Embryonic facial prominence (tissue), 1 donor: ENCODE data around the gene NCAPG2.

Experiments used
- DNase-seq: peaks from one replicate; pipeline ENCODE4 v3.0.0-alpha.2; 2016; ENCODE audit errors: extremely low spot score

Gene NCAPG2

DNA sequence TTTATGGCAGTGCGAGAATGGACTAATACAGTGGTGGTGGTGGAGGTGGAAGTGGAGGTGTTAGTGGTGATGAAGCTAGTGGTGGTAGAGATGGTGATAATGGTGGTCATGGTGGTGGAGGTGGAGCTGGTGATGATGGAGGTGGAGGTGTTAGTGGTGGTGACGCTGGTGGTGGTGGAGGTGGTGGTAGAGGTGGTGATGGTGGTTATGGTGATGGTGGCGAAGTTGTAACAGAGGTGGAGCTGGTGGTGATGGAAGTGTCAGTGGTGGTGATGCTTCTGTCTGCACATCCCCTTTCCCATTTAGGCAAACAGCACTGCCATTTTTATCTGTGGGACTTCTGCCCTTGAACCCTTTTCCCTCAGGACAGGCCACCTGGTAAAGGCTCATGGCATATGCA lies 109.5 kb downstream of the NCAPG2 start:
- DNase-seq: no peak

DNA sequence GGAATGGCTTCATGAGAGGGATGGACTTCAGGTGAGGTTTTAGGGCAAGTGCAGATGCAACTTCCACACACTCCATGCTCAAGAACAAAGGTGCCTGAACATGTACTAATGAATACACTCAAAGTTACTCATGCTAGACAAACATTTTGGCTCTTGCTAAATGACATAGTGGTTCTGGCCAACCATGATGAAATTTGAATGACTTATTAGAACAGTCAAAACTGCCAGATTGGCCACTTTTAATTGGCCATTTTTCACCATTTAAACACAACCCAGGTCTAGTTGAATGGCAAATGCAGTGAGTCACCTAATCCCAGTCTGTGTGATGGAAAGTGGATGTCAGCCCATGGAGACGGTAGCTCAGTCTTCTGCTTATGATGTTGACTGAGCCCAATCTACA lies 112.1 kb downstream of the NCAPG2 start:
- DNase-seq: no peak

DNA sequence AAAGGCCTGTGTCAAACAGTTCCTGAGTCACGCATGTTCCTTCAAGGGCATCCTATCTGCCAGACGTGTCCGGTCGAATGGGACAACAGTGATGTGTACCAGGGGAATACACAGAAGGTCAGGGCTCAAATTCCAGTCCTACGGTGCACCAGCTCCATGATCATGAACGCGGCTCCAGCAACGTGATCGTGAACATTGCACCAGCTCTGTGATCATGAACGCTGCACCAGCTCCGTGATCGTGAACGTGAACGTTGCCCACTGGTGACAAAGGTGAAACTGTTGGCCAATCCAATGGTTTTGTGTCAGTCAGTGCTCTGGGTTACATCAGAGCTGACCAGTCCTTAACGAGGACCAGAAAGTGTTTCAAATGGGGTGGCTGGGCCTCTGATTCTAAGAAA lies 112.7 kb downstream of the NCAPG2 start:
- DNase-seq: no peak

DNA sequence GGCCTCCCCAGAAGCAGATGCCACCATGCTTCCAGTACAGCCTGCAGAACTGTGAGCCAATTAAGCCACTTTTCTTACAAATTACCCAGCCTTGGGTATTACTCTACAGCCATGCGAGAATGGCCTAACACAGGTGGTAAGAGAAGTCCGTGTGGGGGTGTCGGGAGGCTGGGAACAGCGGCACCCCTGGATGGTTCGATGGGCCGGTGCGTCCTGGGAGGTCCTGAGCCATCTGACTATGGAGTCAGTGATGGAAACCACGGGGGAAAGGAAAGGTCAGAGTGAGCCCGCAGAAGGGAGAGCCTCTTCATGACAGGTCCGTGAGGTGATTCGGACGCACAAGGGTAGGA lies 114.4 kb downstream of the NCAPG2 start:
- DNase-seq: no peak

DNA sequence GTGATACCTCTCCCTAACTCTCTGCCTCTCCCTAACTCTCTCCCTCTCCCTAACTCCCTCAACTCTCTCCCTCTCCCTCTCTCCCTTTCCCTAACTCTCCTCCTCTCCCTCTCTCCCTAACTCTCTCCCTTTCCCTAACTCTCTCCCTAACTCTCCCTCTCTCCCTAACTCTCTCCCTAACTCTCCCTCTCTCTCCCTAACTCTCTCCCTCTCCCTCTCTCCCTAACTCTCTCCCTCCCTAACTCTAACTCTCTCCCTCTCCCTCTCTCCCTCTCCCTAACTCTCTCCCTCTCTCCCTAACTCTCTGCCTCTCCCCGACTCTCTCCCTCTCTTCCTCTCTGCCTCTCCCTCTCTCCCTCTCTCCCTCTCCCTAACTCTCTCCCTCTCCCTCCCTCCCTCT lies 115.0 kb downstream of the NCAPG2 start:
- no peak for DNase-seq

DNA sequence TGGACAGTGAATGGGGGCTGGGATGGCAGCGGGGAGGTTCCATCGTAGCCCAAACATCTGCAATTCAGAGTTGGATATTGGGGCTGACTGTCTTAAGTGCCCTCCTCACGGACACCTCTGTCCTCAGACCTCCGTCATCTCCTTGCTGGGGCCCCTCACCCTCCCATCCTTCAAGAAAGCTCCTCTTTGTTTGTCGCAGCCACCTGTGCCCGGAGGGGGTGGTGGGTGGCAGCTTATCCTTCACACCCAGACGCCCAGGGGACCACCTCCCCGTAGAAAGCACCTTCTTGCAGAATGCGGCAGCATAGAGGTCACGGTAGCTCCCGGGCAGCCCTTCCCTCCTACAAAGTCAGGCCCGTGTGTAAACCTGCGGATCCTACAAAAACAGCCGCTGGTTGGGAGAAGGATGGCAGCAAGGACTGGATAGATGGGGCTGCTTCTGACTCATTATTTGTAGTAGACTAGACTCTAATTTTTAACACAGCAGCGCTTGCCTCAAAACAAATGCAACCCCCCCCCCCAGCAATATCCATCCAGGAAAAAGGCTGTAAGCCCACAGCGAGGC lies 115.6 kb downstream of the NCAPG2 start:
- DNase-seq: no peak

DNA sequence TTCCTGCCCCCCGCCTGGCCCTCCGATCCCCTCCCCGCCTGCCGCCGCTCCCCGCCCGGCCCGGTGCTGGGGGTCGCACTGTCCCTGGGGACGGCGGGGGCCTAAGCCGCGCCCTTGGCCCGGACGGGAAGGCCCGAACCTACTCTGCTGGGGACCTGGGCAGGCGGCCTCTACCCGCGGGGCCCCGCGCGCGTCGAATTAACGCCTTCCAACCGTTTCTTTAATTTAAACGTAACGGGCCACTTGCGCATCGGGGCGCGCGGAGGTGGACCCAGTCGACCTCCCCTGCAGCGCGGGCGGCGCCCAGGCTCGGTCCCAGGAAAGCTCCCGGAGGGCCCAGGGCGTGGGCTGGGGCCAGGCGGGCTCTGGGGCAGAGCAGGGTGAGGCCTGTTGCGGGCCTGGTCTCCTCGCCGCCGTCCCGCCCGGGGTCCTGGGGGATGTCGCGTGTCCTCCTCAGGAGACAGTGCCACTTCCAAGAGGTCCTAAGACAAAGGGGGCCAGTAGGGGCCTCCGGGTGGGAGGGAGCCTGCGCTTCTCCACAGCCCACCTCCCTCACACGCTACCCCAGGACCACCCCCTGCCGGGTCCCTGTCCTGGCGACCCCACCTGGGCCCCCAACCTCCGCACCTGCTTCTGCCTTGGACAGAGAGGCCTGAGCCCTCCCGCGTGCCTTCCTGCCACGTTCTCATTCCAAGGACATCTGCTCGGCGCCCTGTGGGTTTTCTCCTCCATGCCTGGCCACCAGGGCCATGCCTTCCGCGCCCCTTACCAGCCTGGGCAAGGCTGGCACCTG lies 116.3 kb downstream of the NCAPG2 start:
- DNase-seq: no peak

DNA sequence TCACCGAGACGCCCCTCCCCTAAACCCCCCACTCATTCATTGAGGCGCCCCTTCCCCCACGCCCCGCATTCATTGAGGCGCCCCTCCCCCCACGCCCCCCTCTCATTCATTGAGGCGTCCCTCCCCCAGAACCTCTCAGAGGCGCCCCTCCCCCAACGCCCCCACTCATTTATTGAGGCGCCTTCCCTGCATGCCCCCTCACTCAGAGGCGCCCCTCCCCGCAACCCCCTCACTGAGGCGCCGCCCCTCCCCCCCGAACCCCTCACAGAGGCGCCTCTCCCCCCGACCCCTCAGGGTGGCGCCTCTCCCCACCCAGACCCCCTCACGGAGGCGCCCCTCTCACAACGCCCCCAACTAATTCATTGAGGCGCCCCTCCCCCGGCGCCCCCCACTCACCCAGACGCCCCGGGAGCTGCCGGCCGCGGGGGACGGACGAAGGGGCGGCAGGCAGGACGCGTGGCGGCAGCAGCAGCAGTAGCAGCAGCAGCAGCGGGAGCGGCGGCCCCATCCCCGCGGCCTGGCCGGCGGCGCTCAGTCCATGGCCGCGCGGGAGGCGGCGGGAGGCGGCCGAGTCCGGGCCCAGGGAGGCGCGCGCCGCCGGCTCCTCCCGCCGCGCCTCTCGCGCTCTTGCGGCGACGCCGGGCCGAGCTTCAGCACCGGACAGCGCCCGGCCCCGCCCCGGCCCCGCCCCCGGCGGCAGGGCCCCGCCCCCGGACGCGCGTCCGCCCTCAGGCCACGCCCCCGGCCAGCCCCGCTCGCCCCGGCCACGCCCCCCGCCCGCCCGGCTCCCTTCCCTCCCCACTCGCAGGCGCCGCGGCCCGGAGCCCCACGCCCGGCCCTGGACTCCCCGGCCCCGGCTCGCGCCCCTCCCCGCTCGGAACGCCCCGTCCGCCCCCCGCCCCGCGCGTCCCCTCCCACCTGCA lies 117.2 kb downstream of the NCAPG2 start, which contains the start of gene PTPRN2:
TSS of gene PTPRN2 (minus strand) at position 662 of the 923 bp plus-strand sequence.
- no peak for DNase-seq

DNA sequence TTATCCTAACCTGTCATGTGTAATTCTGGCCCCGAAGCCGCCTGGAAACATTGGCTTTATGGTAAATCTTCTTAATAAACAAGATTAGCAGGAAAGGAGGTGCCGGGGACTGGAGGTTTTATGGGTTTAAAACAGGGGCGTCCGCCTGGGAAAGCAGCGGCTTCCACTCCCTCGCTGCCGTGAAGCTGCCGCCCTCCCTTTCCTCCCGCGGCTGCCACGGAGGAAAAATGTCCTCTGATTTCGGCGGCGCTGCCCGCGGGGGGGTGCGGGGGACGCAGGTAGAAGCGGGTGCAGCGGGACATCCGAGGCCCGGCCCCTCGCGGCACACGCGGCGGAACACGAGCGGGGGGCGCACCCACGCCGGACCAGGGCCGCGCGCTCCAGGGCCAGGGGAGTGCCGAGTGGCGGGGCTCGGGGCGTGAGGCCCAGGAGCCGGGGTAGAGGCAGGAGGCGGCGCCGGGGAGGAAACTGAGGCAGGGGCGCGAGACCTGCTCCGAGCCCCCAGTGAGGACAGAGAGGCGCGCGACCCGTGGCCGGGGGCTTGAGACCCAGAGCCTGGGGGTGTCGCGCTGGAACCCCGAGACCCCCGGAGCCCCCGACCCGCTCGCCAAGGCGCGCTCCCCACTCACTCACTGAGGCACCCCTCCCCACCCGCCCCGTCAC lies 118.0 kb downstream of the NCAPG2 start:
- no peak for DNase-seq

DNA sequence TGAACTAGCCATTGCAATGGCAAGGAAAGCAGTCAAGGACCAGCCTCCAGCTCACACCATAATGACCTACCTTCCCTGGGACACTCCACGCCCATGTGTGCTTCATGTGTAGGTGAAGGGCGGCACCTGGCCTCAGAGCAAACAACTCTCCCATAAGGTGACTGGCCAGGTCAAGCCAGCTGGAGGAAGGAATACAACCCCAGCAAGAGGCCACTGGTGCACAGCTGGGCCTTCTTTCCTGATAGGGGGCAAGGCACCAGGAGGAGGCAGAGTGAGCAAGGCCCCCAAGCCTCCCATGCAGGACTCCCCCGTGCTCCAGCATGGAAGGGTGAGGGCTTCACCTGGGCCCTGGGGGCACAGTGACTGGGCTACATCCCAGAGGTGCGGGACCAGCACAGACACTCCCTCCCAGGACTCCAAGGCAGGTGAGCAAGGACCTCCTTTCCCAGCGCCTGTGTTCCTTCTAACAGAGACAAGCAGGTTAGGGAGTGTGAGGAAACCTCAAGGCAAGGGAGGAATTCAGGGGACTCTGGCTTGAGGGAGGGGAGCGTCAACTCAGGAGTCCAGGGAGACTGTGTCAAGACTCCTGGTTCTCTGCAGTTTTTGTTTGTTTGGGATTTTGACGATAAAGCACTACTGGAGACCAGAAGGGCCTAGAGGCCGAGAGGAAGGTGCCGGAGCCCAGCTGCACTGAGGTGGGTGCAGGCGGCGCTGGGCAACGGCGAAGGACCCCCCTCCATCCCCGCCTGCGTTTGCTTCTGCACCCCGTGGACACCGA lies 118.7 kb downstream of the NCAPG2 start:
- no peak for DNase-seq

DNA sequence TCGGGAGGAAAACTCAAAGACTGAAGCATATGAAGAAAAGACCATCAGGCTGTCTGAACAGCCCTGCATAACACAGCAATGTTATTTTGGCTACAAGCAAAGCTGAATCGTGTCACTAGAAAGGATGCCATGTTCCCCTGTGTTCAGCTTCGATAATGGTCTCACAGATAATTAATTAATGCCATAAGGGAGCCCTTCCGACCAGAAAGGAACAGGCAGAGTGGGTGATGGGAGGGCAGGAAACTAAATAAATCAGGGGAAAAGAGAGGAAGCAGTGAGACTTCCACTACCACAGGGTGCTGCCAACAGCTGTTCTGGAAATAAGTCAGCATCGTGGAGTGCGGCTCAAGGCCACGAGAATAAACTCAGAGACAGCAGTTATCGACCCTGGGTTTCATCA lies 120.2 kb downstream of the NCAPG2 start:
- no peak for DNase-seq

DNA sequence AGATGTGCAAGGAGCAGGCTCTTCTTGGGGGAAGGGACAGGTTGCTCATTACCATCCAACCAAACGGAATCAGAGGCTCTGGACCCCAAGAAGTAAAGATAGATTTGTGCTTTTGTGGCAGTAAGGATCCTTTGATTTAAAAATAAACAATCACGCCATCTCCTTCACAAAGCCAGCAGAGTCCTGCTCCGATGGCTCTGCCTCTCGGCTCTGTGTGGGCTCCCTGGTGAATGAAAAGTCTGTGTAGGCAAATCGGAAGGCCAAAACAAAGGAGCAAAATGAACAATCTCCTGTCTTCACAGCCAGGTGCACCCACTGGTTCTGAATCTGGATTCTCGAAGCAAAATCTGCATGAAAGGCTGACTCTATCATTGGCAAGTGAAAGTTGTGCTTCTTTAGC lies 120.8 kb downstream of the NCAPG2 start:
- no peak for DNase-seq

DNA sequence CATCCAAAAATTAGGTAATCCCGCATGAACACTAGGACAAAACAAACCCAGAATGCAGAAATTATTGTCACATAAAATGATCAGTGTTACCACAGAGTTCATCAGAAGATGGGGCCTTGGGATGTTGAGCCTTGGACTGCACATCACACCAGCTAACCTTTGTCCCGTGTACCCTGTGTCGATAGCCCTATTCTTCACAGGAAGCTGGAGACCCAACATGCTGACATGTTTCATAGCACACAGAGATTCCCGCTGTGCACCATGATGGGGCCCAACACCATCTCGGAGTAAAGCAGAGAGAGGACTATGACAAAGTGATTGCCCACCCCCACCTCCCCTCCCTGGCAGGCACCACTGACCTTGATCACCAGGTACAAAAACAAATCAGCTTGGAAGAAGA lies 121.5 kb downstream of the NCAPG2 start:
- DNase-seq: no peak

DNA sequence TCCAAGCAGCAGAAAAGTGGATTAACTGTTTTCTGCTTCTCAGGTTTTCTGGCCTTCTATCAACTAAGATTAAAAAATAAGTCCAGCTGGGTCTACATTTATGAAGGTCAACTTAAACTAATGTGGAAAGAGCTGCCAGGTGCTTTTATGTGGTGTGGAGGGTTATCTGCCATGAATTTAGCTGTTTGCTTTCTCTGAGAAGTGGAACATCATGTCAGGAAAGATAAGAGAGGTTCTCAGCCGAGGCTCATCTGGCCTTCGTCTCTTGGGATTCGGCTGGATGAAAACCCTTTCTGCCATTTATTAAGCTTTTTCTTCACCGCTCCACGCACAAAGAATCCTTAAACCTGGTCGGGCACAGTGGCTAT lies 122.5 kb downstream of the NCAPG2 start:
- DNase-seq: no peak

DNA sequence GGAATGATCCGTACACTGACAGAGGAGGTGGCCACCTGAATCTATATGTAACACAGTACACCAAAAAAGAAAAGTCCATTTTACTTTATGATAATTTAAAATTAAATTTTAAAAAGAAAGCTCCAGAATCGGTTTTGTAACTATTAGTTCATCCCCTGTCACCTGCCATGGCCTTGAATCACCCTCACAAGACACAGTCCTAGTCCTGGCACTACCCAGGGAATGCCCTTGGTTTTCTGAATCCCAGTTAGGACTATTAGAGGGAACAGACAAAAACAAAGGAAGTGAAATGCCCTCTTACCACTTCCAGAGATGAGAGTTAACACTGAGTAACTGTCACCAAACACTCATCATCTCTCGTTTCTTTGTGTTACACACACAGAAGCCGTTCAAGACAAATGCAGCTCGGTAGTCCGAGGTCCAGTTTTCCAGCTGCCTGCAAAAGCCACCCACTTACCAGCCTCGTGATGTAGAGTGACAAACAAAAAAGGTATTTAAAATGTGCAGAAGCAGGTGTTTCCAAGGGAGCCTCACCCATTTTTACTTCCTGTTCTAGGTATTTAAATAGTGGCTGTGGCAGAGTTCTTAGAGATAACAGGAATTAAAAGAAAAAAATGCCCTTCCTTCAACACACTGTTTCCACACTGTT lies 123.0 kb downstream of the NCAPG2 start:
- DNase-seq: no peak
